ENCODE results near the gene TMED4.

The TMED4 gene

GRCh38 chr7:44534501-44534900, 47.5 kb downstream of the TMED4 start:
- H4K20me1 ChIP-seq = no peaks in the 10 kb centered on the region
- peaks cover 12% of the 10 kb centered on the region for H3K4me1 ChIP-seq
- H3K36me3 ChIP-seq = no peaks in the 10 kb centered on the region
- no peaks in the 10 kb centered on the region for H3K27me3 ChIP-seq
- peak overlapping the region; percentile 7; the same call in 1 of the 2 replicates for H3K4me2 ChIP-seq
- no peak overlapping the region for H3K9ac ChIP-seq
- H3K4me3 ChIP-seq = no peak overlapping the region
- no peak for TF ChIP-seq Cebpa-rat (IDR thresholded peaks at IDR 0.05)
- no peak overlapping the region for H3K27ac ChIP-seq
- H3K9me3 ChIP-seq = no peaks in the 10 kb centered on the region

DNA sequence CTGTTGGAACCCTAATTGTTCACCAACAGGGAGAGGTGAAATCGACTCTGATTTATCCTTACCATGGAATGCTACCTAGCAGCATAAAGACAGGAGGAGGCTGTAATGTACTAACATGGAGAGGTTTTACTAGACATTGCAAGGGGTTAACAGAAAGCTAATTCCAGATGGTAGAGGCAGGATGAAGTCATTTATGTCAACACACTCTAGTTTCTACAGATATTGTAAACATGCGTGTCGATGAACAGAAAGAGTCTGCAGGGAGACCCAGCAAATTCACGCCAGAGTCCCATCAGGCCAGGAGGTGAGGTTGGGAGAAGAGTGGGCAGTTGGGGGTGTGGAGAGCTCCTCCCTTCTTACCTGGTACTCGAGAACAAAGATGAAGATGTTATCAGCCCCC, 47.9 kb downstream of the TMED4 start:
- Histone ChIP-seq H3K4me2 (no peak overlapping the region), H3K9me3 (no peaks in the 10 kb centered on the region), H3K4me1 (peaks cover 12% of the 10 kb centered on the region), H4K20me1 (no peaks in the 10 kb centered on the region), H3K27ac (no peak overlapping the region), H3K4me3 (no peak overlapping the region), H3K9ac (no peak overlapping the region), H3K27me3 (no peaks in the 10 kb centered on the region), H3K36me3 (no peaks in the 10 kb centered on the region)
- no peak for TF ChIP-seq Cebpa-rat (IDR thresholded peaks at IDR 0.05)

DNA sequence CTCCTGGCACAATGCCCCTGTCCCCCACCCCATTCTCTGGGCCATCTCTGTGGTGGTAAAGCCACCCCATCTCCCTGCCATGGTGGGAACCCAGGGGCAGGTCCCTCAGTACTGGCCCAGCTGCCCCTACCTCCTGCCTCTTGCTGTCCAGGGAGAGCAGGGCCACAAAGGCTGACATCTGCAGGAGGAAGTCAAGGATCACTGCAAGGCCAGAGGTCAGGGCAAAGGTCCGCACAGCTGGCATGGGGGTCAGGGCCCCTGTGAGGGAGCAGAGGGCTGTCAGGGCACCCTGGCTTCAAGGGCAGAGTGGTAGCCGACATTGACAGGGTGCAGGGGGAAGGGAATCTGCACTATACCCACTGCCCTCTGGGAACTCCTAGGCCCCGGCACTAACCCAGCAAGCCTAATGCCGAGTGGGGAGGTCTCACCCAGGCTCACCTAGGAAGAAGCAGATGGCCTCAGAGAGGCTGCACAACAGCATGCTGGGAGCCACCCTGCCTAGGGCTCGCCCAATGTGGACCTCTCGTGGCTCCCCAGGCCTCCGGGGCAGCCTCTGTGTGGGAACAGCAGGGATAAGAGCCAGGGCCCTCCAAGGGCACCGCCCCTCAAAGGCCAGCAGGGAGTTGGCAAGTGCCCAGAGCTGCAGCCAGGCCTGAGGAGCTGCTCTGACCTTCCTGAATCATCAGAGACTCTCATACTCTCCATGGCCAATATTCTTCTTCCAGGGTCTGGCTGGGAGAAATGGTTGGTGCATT, 48.6 kb downstream of the TMED4 start:
- H4K20me1 ChIP-seq = no peaks in the 10 kb centered on the region
- H3K4me1 ChIP-seq = peaks cover 12% of the 10 kb centered on the region
- H3K27me3 ChIP-seq = no peaks in the 10 kb centered on the region
- no peaks in the 10 kb centered on the region; the same call in 1 of the 2 replicates for H3K9me3 ChIP-seq
- no peak overlapping the region for H3K4me3 ChIP-seq
- no peak overlapping the region for H3K4me2 ChIP-seq
- H3K36me3 ChIP-seq = no peaks in the 10 kb centered on the region
- no peak overlapping the region for H3K9ac ChIP-seq
- H3K27ac ChIP-seq = no peak overlapping the region
- no peak for TF ChIP-seq Cebpa-rat (IDR thresholded peaks at IDR 0.05)

GRCh38 chr7:44531421-44532380, 50.3 kb downstream of the TMED4 start:
- peaks cover 12% of the 10 kb centered on the region for H3K4me1 ChIP-seq
- no peaks in the 10 kb centered on the region for H4K20me1 ChIP-seq
- H3K9me3 ChIP-seq = peaks cover 16% of the 10 kb centered on the region
- H3K36me3 ChIP-seq = no peaks in the 10 kb centered on the region
- no peak overlapping the region for H3K4me3 ChIP-seq
- H3K9ac ChIP-seq = no peak overlapping the region
- no peak overlapping the region for H3K27ac ChIP-seq
- no peak for TF ChIP-seq Cebpa-rat (IDR thresholded peaks at IDR 0.05)
- 0 out of 2 replicates have a peak overlapping the region, but pooled peaks have one; percentile 22 for H3K4me2 ChIP-seq
- H3K27me3 ChIP-seq = no peaks in the 10 kb centered on the region

DNA sequence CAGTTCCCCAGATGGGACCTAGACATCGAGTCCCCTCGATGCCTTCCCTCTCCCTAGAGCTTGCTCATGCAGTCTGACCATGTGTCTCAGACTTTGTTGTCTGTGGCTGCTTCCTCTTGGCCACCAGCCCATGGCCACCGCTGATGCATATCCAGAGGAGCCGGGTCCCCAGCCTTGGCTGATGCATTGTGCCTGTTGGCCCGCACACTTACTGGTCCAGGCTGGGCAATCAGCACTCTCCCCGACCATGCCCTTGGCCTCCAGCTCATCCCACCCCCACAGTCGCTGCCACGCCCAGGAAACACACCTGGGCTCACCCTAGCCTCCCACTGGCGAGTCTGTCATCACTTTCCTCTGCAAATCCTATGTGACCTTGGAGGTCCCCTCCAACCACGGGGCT, 51.0 kb downstream of the TMED4 start:
- peaks cover 23% of the 10 kb centered on the region for H3K9me3 ChIP-seq
- peak overlapping the region; percentile 22 for H3K4me2 ChIP-seq
- H3K27me3 ChIP-seq = no peaks in the 10 kb centered on the region
- H4K20me1 ChIP-seq = no peaks in the 10 kb centered on the region
- H3K36me3 ChIP-seq = no peaks in the 10 kb centered on the region
- H3K4me3 ChIP-seq = no peak overlapping the region
- H3K9ac ChIP-seq = no peak overlapping the region
- peaks cover 12% of the 10 kb centered on the region for H3K4me1 ChIP-seq
- H3K27ac ChIP-seq = 0 out of 2 replicates have a peak overlapping the region, but pooled peaks have one; percentile 3
- no peak for TF ChIP-seq Cebpa-rat (IDR thresholded peaks at IDR 0.05)
